ENCODE results near the gene IL7R.

DNA sequence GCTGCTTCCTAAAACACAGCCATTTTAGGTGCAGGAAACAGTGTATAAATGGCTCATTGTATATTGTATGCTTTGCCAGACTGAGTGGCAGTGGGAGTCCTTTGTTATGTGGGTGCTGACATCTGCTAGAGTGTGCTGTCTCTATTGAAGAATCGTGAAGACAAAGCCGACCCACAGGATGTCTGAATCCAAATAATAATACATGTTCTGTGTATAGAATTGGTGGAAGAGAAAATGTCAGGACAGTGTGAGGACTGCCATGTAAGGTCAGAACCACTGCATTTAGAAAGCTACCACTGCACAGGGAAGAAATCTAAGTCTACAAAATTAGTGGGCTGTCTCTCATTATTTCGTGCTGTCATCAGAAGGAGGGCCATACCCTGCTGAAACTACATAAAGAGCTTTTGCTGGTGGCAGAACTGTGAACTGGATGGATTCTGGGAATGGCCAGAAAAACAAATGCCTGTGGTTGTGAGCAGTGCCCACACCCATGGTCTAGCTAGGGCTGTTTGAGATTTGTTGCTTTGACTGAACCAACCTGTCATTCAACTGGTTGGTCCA is 2.5 kb downstream of the IL7R start:
- TF ChIP-seq, protein P1, sequence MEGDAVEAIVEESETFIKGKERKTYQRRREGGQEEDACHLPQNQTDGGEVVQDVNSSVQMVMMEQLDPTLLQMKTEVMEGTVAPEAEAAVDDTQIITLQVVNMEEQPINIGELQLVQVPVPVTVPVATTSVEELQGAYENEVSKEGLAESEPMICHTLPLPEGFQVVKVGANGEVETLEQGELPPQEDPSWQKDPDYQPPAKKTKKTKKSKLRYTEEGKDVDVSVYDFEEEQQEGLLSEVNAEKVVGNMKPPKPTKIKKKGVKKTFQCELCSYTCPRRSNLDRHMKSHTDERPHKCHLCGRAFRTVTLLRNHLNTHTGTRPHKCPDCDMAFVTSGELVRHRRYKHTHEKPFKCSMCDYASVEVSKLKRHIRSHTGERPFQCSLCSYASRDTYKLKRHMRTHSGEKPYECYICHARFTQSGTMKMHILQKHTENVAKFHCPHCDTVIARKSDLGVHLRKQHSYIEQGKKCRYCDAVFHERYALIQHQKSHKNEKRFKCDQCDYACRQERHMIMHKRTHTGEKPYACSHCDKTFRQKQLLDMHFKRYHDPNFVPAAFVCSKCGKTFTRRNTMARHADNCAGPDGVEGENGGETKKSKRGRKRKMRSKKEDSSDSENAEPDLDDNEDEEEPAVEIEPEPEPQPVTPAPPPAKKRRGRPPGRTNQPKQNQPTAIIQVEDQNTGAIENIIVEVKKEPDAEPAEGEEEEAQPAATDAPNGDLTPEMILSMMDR (IDR thresholded peaks at IDR 0.05; ENCODE audit: poor library complexity) = no peak
- no peak for TF ChIP-seq EZH2phosphoT487 (IDR thresholded peaks at IDR 0.05; ENCODE audit: low read depth, severe bottlenecking, unreplicated experiment)
- no peak for TF ChIP-seq EZH2 (IDR thresholded peaks at IDR 0.05; ENCODE audit: borderline replicate concordance)

Data from hepatocyte (in vitro differentiated cells).